ENCODE results near the gene ESRRB.

ESRRB gene

DNA sequence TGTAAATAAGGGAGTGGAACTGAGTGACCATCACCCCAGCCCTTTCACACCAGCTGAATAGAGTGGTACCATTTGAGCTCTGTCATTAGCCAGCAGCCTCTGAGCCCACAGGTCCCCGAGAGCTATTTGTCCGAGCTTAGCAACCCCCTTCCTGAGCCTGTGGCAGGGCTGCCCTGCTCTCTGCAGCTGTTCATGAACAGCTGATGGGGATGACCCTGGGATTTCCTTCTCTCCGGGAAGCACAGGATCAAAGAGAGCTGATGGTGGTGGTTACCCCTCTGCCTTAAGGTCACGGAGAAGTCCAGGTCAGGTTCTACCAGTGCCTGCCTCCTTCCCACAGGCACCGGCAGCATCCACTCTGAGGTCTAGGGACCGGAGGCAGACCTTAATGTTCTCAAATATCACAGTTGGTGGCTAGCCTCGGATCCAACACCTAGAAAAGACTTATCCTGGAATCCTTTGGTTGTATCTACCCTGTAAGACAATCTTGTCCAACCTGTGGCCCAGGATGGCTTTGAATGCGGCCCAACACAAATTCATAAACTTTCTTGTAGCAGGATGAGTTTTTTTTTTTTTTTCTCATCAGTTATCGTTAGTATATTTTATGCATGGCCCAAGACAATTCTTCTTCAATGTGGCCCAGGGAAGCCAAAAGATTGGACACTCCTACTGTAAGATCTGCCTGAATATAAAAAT, 81.1 kb downstream of the ESRRB start:
- DNase-seq, result peak in 1 of 2 experiments; percentile 9

DNA sequence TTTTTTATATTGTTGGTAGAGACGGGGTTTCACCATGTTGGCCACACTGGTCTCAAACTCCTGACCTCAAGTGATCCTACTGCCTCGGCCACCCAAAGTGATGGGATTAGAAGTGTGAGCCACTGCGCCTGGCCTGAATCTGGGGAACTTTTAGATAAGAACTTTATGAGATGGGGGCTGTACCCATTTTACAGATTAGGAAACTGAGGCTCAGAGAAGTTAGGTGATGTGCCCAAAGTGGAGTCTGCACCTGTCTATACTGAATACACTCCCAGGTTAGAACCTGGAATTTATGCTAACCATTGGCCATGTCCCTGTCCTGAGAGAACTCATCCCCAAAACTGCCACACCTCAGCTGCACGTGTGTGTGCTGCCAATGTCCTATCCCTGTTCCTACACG, 81.9 kb downstream of the ESRRB start:
- DNase-seq, result no peak

DNA sequence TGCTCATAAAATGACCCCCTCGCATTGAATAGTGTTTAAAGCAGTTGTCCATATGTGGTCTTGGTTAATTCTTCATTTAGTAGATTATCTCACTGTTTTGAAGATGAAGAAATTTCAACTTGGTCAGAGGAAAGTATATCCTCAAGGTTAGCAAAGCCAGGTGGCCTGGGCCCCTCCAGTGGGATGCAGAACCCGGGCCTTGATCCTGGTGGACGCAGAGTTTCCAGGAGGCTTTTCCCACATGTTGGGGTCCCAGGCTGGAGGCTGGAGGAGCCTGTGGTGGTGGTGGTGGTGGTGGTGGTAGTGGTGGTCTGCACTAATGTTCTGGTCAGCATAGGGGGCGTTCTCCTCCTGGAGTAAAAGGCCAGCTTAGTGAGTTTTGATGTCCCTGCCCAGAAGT, 85.9 kb downstream of the ESRRB start:
- no peak for DNase-seq

DNA sequence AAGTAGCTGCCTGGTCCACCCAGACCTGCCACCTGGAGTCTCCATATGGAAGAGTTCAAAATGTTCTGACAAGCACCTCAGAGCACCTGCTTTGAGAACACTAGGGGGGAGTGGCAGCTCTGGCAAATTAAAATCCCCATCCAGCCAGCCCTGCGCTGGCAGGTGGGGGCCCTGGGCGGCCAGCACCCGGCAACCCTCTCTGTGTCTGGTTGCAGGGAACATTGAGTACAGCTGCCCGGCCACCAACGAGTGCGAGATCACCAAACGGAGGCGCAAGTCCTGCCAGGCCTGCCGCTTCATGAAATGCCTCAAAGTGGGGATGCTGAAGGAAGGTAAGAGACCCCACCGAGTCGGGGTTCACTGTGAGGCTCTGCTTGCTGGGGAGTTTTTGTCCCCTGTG, 86.4 kb downstream of the ESRRB start:
- no peak for DNase-seq

DNA sequence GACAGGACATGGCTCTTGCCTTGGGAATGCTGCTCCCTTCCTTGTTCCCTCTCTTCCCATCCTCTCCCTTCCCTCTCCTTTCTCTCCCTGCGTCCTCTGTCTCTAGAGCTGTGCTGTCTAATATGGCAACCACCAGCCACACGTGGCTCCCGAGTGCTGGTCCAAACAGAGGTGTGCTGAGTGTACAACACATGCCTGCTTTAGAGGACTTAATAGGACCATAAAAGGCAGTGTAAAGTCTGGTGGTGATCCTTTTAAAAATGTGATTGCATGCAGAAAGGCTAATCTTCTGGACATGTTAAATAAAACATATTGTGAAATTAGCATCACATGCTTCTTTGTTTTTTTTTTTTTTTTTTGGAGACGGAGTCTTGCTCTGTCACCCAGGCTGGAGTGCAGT, 87.2 kb downstream of the ESRRB start:
- DNase-seq, result no peak

DNA sequence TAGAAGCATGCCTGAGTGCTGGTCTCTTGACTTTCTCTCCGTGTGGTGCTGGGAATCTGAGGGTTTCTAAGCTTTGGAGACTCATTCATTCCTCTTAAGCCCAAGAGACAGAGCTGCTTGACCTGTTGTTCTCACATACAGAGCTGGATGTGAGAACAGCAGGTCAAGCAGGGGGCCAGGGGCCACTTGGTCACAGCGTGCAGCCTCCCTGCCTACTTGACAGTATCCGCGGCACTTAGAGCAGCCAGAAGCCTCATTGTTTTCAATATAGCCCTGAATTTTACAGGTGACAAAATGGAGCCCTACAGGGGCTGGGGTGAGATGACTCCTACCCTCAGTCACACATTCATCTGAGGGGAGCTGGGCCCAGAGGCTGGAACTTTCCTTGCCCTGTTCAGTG, 88.9 kb downstream of the ESRRB start:
- DNase-seq, result no peak

DNA sequence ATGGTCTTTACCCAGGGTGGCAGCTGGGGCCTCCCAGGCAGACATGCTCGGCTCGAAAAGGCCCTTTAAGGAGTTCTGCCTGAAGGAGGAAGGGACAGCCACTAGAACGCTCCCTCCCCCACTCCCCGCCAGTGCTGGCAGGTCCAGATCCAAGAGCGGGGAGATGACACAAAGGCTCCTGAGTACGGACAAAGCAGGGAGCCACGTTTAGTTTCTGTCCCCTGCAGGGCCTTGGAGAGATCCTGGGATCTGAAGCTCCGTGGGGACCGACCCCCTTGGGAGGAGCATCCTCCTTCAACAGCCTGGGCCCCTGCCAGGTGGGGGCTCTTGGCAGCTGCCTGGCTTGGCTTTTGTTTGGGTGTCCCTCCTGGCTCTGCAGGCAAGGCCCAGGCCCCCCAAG, 89.7 kb downstream of the ESRRB start:
- no peak for DNase-seq

DNA sequence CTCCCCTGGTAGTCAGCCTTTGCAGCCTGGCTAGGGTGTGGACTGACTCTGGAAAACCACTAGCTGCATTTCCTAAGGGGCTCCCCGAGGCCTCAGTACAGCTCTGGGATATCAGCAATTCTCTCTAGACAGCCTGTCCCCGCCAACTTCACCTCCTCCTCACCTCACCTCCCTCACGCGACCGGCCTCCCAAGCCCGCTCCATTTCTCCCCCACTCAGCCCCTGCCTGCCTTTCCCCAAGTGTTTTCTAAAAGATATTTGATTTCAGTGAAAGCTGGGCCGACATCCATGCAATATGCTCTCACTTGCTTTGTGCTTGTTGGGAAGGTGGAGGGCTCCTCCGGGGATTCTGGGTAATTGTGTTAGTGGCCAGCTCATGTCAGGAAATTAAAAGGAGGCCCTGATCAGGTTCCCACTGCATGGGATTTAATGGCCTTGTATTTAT, 91.8 kb downstream of the ESRRB start:
- peak in 1 of 2 experiments; percentile 47 for DNase-seq

DNA sequence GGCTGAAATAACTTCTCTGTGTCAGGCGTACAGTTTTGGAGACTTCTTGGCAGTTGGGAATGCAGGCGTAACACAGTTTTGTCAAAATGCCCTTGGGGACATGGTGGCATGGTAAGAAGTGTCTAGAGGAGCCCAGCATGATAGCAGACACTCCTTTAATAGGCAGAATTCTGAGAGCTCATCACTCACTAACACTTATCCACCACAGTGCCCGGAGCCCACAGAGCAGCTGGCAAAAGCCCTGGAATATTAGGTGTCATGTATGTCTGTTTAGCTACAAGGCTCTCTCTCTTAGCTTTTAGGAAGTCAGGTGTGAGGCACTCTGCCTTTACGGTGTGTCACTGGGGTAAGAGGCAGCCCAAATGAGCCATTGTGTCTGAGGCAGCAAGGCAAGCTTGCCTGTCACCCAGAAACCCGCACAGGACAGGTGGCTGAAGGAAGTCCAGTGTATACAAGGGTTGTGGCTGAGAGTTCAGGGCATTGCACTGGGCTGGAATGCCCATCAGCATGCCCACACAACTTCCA, 96.3 kb downstream of the ESRRB start:
- peak in 1 of 2 experiments; percentile 9 for DNase-seq

DNA sequence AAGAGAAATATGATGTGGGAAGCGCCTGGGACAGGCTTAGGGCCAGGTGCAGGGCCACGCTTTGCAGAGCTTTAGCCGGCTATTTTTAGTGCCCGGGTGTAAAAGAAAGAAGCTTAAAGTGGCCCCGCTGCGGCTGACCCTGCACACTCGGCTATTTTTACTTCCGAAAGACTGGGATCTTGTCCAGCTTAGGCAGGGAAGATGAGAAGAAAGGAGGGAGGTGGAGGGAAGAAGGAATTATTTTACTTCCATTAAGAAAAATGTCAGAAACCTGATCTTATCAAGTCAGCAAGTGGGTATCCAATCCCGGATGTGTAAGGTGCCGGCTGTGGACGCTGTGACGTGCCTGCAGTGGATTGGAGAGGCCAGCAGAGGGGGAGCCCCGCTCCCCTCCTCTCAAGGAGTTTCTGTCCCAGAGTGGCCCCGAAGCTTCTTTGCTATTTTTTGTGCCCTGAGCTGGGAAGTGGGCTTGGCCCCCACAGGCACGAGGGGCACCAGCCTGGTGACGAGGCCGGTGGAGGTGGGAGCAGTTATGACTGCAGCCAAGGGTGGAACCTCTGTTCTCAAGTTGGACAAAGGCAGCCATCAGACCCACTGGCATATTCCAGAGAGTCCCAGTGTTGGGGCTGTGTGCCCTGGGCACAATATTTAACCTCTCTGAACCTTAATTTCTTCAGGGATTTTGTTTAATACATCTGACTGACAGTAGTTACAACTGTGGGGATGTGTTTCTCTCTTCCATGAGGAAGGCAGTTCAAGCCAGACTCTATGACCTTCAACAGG, 97.7 kb downstream of the ESRRB start:
- DNase-seq, result peak; percentile 56 to 75

DNA sequence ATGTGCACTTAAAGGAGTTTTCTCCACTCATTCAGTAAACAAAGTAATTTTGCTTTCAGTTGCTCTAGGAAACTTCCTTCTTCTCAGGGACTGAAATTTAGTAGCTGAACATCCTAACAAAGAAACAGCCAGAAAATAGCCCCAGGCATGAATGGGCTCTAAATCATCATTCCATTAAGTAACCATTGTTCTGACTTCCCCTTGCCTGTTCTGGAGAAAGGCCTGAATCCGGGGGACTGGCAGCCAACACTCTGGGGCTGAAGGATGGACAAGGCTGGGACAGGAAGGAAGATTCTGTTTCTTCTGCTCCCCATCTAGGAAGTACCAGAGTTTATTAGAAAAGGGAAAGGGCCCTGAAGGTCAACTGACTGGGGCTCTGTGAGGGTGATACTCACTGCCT, 104.5 kb downstream of the ESRRB start:
- no peak for DNase-seq

DNA sequence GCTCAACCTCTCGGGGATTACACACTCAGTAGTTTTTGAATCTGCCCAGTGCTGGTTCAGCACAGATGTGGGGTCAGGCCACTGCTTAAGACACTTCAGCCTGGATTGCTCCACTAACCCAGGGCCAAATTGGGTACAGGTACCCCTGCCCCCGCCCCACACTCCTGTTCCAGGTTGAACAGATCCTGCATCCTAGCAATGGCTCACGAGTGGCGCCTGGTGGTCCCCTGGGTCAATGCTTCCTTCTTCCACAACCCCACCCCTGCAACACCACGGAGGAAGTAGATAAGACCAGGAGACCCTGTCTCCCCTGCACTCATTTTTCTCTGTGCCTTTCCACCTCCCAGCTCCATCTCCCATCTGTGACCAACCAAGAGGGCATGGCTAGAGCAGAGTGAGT, 108.4 kb downstream of the ESRRB start:
- DNase-seq, result no peak

DNA sequence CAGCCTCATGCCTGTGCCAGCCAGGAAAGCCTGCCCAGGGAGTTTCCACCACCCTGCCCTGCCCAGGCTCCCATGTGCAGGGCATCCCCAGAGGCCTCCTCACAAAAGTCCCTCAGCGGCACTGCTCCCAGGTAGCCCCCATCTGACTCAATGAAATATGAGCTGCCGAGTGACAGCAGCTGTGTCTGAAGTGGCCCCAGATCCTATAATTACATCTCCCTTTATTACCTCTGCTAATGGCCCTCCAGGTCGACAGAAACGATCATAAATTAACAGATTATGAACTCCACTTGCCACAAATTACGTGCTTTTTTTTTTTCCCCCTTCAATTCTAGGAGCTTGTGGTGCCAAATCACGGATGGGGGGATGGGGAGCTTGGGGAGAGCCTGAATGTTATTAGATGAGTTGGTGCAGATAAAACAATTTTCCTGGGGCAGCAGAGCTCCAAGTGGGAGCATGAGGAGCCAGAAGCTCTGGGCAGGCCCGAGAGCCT, 110.4 kb downstream of the ESRRB start:
- DNase-seq, result peak; percentile 100

DNA sequence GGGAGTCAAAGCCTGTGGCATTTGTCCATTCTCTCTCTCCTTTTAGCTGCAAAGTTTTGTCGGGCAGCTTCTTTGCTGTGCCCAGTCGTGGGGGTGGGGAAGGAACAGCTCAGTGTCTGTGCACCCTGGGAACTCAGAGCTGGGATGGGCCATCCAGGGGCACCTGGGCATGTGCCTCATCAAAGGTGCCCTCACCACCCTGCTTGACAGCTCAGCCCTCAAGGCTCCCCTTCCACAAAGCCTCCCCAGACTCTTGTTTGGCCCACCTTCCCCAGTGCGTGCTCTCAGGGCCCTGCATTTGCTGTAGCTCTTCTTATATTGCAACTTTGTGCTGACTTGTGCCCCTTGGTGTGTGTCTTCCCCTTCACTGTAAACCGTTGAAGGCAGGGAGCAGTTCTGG, 112.6 kb downstream of the ESRRB start:
- DNase-seq, result no peak

DNA sequence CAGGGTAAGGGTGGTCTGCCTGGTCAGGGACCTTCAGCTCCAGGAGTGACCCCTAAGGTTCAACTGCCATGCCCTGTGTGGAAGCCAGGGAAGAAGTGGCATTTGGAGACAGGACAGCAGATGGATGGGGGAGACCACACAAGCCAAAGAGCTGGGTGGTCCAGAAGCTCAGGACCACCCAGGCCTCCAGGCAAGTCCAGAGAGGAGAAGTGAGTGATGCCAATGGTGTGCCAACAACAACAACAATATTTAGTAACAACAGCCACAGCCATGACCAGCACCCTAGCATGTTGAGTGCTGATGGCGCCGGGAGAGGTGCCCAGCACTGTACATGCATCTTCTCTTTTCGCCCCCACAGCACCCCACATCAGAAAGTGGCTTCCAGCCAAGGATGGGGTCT, 113.7 kb downstream of the ESRRB start:
- DNase-seq, result no peak

DNA sequence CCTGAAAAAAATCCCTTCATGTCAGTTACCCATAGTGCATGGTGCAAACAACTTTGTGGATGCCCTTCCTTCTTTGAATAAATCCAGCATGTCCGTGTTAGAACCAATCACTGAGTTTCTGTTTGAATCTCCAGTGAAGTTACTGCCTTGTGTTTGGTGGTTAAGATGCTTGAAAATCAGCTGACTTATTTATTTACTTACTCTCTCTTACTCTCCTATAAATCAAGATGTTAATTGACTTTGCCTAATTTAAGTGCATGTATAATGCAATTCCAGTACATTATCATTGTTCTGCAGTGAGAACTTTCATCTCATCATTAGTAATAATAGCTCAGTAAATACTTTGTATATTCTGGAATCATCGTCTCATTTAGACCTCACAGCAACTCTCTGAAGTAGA, 114.2 kb downstream of the ESRRB start:
- DNase-seq, result no peak

DNA sequence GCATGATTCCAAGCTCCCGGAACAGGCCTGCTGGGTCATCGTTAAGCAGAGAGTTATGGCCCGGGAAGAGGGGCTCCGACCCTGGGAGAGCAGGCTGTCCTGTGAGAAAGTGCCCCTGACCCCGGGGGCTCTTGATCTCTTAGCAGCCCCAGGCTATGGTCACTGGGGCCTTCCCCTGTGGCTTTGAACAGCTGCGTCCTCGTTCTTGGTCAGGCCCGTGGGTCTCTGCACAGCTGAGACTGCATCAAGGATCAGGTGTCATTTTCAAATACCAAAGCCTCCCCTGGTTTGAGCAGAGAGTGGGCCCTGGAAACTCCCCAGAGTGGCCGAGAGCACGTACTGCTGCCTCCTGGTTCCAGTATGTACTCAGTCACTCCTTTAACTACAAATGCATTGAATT, 114.8 kb downstream of the ESRRB start:
- peak in 1 of 2 experiments; percentile 40 for DNase-seq

DNA sequence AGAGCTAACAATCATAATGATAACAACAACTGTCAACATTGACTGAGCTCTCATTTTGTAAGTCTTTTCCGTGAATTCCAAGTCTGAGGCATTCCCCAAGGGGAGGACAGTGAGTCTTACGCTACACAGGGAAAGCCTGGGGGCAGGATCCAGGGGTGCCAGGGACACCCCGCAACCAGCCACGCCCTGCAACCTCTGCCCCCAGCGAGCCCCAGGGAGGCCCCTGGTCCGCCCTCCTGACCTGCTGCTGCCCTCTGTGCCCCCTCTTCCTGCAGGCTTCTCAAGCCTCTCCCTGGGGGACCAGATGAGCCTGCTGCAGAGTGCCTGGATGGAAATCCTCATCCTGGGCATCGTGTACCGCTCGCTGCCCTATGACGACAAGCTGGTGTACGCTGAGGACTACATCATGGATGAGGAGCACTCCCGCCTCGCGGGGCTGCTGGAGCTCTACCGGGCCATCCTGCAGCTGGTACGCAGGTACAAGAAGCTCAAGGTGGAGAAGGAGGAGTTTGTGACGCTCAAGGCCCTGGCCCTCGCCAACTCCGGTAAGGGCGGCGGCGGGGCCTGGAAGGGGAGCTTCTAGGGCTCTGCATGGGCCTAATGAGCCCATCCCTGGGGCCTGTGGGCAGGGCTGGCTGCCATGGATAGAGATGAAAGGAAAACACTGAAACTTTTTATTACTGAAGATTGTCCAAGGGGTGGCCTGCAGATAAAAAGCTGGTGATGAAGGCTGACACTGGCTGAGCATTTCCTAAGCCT, 115.4 kb downstream of the ESRRB start:
- no peak for DNase-seq

DNA sequence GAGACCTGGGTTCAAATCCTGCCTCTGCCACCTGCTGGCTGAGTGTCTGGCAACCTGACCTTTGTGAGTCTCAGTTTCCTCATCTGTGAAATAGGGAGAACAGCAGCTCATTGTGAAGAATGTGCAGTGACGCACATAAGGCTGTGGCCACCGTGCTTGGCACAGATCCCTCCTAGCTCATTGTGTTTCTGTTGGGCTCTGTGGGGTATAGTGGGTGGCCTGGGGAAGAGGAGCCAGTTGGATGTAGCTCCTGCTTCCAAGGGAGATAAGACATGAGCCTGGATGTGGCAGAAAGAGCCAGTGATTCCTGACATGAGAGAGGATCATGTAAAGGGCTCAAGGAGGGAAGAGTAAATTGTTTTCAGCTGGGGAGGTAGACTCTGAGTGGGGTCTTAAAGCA, 120.0 kb downstream of the ESRRB start:
- DNase-seq, result no peak

DNA sequence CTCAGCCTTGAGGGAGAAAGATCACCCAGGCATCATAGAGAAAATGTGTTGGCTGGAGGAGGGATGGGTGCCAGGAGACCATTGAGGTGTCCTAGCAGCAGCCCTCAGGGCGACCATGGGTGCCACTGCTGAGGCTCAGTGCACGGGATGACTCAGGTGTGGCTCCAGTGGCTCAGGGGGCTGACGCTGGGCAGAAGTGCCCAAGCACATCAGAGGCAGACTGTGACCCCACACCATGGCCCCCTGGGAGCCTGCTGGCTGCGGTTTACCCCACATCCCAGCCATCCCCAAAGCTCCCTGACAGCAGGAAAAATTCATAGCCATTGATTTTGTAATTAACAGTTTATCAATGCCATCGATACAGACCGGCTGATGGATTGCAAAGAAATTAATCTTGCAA, 120.7 kb downstream of the ESRRB start:
- no peak for DNase-seq

DNA sequence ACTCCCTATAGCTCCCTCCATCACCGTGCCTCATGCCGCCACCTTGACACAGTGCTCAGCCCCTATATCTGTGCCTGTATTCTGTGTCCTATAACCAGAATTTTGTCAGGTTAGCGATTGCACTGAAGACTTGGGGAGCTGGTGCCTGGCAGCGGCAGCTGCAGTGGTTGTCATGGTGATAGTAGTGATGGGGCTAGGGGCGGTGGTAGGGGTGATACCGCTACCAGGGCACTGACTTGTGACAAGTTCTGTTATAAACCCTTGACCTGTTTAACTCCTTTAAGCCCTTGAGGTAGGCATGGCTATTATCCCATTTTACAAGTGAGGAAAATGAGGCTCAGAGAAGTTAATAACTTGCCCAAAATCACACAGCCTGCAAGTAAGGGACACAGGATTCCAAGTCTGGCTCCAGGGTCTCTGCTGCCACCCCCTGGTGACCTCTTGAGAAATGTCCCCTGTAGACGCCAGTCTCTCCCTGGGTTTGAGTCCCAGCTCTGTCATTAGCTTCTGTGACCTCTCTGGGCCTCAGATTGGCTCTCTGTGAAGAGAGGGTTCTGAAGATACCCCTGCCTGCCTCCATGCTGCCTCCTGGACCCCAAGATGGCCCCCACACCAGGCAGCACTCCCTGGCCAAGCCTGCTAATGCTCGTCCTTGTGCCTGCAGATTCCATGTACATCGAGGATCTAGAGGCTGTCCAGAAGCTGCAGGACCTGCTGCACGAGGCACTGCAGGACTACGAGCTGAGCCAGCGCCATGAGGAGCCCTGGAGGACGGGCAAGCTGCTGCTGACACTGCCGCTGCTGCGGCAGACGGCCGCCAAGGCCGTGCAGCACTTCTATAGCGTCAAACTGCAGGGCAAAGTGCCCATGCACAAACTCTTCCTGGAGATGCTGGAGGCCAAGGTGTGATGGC, 121.9 kb downstream of the ESRRB start:
- DNase-seq, result peak in 1 of 2 experiments; percentile 60

DNA sequence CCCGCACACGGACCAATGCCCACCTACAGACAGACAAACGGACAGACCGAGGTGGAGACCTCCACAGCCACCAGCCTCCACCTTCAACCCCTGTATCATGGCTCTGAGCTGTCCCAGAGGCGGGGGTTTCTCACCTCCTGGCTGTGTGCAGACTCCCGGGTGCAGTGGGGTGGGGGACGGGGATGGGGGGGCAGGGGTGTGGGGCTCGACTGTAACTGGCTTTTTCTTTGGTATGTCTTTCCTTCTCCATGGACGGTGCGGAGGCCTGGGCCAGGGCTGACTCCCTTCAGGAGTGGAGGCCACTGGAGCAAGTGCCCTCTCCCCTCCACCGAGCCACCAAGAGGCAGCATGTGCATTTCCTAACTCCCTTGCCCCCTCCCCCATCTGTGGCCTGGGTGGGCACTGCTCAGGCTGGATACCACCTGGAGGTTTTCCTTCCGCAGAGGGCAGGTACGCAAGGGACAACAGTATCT, 122.6 kb downstream of the ESRRB start:
- DNase-seq, result no peak

All from NCI-H524 (cell line).